ENCODE data around the gene ATRAID.

Gene ATRAID

DNA sequence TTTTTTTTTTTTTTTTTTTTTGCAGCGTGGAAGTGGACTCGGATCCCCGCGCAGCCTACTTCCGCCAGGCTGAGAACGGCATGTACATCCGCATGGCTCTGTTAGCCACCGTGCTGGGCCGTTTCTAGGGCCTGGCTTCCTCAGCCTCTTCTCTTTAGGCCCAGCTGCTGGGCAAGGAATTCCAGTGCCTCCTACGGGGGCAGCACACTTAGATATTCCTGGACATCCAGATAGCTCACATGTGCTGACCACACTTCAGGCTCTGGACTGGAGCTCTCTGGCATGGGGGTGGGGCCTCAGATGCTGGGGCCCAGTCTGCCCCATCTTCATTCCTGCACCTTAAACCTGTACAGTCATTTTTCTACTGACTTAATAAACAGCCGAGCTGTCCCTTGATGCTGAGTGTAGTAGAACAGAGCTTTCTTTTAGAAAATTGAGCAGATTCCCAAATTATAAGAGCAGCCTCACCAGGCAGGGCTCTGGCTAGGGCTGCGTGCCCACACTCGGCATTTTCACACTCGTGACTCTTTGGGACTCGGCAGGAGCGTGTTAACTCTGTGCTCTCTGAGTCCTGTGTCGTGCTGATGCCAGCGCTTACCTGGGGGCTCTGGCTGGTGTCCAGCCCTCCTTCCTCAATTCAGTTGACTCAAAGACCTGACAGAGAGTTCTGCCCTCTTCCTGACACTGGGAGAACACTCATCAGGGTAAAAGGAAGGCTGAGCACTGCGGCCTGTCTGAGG, 31.7 kb downstream of the ATRAID start:
- peak; percentile 9 for DNase-seq (ENCODE audit: low read depth)
- TF ChIP-seq CTCF (conservative IDR thresholded peaks at IDR 0.05; ENCODE audit: low read depth, low read length) = no peak
- H3K4me3 ChIP-seq (ENCODE audit: low read depth, low read length) = no peak overlapping the region

- no peak for TF ChIP-seq CTCF (conservative IDR thresholded peaks at IDR 0.05; ENCODE audit: low read depth, low read length)
- no peak for DNase-seq (ENCODE audit: low read depth)
- no peak overlapping the region for H3K4me3 ChIP-seq (ENCODE audit: low read depth, low read length)
Measured at GRCh38 chr2:27245116-27245515, 33.3 kb downstream of the ATRAID start.

DNA sequence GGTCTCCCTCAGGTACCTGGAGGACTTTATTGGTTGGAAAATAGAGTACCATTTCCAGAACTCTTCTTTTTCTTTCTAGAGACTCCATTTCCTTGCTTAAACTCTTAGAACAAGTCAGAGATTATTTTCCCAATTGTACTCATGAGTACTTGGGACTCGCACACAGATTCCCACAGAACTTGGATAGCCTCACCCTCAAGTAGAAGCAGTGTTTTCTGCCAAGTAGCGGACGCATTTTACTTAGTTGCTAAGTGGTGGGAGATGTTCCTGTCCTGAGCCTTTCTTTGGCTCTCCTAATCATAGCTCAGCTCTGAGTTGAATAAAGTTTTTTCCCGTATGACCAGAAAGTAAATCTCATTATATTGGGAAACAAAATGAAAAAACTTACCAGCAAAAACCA, 33.8 kb downstream of the ATRAID start:
- TF ChIP-seq CTCF (conservative IDR thresholded peaks at IDR 0.05; ENCODE audit: low read depth, low read length) = no peak
- DNase-seq (ENCODE audit: low read depth) = no peak

GRCh38 chr2:27247893-27248292, 36.1 kb downstream of the ATRAID start:
- no peak overlapping the region for H3K4me3 ChIP-seq (ENCODE audit: low read depth, low read length)
- no peak for DNase-seq (ENCODE audit: low read depth)
- no peak for TF ChIP-seq CTCF (conservative IDR thresholded peaks at IDR 0.05; ENCODE audit: low read depth, low read length)

More for the DNA sequence above, 33.8 kb downstream of the ATRAID start:
- H3K4me3 ChIP-seq (ENCODE audit: low read depth, low read length) = no peak overlapping the region

DNA sequence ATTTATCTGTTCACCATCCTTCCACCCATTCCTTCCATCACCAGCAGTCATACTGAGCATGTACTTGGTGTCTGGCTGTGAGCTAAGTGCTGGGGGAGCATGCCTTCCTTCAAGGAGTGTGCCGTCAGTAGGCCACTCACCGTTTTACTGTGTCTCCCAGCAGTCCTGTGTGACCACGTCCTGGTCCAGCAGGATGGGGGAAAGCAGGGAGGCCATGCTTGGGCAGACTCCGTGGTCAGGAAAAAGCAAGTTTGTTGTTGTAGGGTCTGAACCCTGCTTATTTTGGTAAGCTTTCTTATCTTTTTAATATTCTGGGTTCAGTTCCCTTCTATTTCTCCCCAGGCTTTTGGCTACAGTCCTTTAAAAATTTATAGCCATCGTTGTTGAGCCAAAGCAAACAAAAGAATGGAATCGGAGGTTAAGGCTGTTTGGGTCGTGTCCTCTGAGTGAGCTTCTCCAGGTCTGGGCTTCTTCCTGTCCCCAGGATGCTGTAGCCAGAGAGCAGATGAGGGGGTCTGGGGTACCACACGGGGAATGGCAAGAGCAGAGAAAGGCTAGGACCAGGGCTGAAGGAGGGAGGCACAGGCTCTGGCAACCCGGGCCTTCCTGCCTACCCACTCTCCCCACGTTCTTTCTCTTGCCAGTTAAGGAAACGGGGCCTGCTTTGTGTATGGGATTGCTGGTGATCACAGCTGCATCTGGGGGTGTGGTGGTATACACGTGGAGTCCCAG, 37.5 kb downstream of the ATRAID start:
- H3K4me3 ChIP-seq (ENCODE audit: low read depth, low read length) = no peak overlapping the region
- TF ChIP-seq CTCF (conservative IDR thresholded peaks at IDR 0.05; ENCODE audit: low read depth, low read length) = no peak
- DNase-seq (ENCODE audit: low read depth) = peak; percentile 31

DNA sequence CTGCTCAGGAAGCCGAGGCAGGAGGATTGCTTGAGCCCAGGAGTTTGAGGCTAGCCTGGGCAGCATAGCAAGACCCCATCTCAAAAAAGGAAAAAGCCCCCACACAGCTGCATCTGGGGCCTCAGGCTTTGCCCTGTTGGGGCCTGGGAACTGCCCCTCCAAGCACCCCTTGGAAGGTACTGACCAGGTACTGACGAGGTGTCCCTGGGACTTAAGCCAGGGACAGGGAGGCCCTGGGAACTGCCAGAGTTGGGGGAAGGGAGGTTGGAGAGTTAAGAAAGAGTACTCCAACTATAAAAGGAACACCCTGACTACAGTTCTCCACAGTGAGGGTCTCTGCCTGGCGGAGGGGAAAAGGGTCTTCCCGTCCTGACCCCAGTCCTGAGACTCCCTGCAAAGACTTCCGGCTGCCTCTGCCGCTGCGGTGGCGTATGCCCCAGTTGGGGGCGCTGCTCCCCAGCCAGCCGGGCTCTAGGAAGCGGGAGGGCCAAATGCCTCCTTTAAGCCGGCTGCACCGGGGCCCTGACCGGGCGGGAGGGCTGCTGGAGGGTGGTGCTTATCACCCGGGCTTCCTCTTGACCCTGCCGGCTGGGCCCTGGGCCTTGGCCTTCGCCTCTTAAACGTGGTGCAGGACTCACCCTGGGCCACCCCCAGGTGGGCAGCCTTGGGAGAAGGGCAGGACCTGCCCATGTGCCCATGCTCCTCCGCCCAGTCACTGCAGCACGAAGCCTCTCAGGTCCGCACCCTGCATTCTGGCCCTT, 38.2 kb downstream of the ATRAID start:
- peak; percentile 61 for DNase-seq (ENCODE audit: low read depth)
- peak; percentile 86 for TF ChIP-seq CTCF (conservative IDR thresholded peaks at IDR 0.05; ENCODE audit: low read depth, low read length)
- H3K4me3 ChIP-seq (ENCODE audit: low read depth, low read length) = no peak overlapping the region

All from choroid plexus epithelial cell (primary cell).